GM13977 (cell line): ENCODE measurements around the gene GARS1.
"Not testable (repeated sequence)": the region's sequence is repeated elsewhere in the genome, so short reads cannot be mapped to it uniquely, and the experiment has no call there.

Source experiments
- DNase-seq: peaks from one replicate; pipeline ENCODE4 v3.0.0; 2012; ENCODE audit warnings: low spot score
- CTCF ChIP-seq: IDR thresholded peaks from 2 replicates; pipeline ENCODE4 v1.5.1; 2012; ENCODE audit warnings: mild to moderate bottlenecking, control low read depth; ENCODE audit not compliant: insufficient read depth; ENCODE audit errors: extremely low read depth, missing control alignments
- in situ Hi-C: fragments of 300-500 bp; cut with MboI; formaldehyde crosslinking; loops from one replicate; pipeline ENCODE4 v1.12.0; 2022; ENCODE audit warnings: low sequenced_read_pairs, low pct_unique_long_range_greater_than_20kb, mixed read lengths, inconsistent platforms; ENCODE audit not compliant: unreplicated experiment

GARS1 gene

GRCh38 chr7:30634193-30634626 lies 39.5 kb downstream of the GARS1 start:
- in situ Hi-C loops, result no loop called here
- DNase-seq, result no peak
- TF ChIP-seq CTCF, result no peak

GRCh38 chr7:30634634-30635201 lies 40.0 kb downstream of the GARS1 start:
- no peak for TF ChIP-seq CTCF
- in situ Hi-C loops, result no loop called here
- no peak for DNase-seq

- DNase-seq, result no peak
- TF ChIP-seq CTCF, result no peak
- in situ Hi-C loops, result no loop called here
Measured at GRCh38 chr7:30635798-30636197, 41.1 kb downstream of the GARS1 start.

GRCh38 chr7:30642322-30642721 lies 47.6 kb downstream of the GARS1 start:
- in situ Hi-C loops, DNase-seq: not testable (repeated sequence)

GRCh38 chr7:30642789-30643188 lies 48.1 kb downstream of the GARS1 start:
- DNase-seq, result no peak
- in situ Hi-C loops, result no loop called here
- no peak for TF ChIP-seq CTCF

GRCh38 chr7:30644286-30644955 lies 49.7 kb downstream of the GARS1 start:
- in situ Hi-C loops, result no loop called here

More at GRCh38 chr7:30644286-30644955, 49.7 kb downstream of the GARS1 start:
- DNase-seq, result no peak
- no peak for TF ChIP-seq CTCF
